ENCODE data around the gene CRYGN.

The CRYGN gene

DNA sequence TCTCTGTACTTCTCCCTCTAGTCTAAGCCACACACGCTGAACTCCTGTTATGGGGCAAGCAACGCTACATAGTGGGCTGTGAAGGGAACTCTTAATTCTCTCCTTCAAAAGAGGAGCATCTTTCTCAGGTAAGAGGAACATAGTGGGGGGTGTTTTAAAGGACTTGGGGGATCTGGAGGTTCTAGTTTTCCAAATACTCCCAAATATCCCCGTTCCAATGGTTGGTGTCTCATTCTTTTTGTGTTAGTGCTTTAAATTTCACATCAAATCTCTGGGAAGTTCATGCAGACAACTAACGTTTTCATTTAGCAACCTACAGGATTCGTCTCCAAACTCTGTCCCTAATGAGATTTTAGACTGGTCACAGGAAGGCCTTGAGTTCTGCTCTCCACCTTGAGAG, 17.7 kb downstream of the CRYGN start:
- Histone ChIP-seq H3K27me3 (ENCODE audit: insufficient read depth, low read depth) (no peaks in the 10 kb centered on the region), H3K4me1 (ENCODE audit: low read depth, poor library complexity, severe bottlenecking) (no peaks in the 10 kb centered on the region), H2AFZ (ENCODE audit: low read depth) (no peak overlapping the region), H3K4me2 (no peak overlapping the region), H3K9ac (no peak overlapping the region), H3K79me2 (ENCODE audit: insufficient read depth, low read depth) (no peaks in the 10 kb centered on the region), H3K36me3 (ENCODE audit: insufficient read depth) (no peaks in the 10 kb centered on the region), H3K4me3 (IDR thresholded peaks at IDR 0.05; ENCODE audit: insufficient read depth, low read depth, low read length) (no peak overlapping the region), H3K27ac (no peak overlapping the region), H4K20me1 (ENCODE audit: insufficient read depth) (no peaks in the 10 kb centered on the region)
- TF ChIP-seq, protein P1, sequence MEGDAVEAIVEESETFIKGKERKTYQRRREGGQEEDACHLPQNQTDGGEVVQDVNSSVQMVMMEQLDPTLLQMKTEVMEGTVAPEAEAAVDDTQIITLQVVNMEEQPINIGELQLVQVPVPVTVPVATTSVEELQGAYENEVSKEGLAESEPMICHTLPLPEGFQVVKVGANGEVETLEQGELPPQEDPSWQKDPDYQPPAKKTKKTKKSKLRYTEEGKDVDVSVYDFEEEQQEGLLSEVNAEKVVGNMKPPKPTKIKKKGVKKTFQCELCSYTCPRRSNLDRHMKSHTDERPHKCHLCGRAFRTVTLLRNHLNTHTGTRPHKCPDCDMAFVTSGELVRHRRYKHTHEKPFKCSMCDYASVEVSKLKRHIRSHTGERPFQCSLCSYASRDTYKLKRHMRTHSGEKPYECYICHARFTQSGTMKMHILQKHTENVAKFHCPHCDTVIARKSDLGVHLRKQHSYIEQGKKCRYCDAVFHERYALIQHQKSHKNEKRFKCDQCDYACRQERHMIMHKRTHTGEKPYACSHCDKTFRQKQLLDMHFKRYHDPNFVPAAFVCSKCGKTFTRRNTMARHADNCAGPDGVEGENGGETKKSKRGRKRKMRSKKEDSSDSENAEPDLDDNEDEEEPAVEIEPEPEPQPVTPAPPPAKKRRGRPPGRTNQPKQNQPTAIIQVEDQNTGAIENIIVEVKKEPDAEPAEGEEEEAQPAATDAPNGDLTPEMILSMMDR (conservative IDR thresholded peaks at IDR 0.05; ENCODE audit: low read depth, low read length) = no peak

DNA sequence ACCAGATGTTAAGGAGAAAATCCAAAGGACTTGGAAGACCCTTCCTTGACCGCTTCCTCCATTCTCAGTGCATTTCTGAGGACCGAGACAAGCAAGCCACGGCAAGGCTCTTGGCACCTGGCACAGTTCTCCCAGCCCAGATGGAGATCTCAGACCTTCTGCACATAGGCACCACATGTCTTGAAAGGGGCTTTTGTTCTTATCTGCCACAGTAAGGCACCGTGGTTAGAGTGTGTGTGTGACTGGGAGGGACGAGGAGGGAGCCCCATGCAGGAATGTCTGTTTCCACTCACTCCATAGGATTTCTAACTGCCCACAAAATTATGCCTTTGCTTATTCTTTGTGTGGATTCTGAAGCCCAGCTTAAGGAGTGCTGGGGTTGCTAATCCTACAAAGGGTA, 19.8 kb downstream of the CRYGN start:
- H2AFZ ChIP-seq (ENCODE audit: low read depth) = no peak overlapping the region
- H3K27ac ChIP-seq = no peak overlapping the region
- no peaks in the 10 kb centered on the region for H3K27me3 ChIP-seq (ENCODE audit: insufficient read depth, low read depth)
- H3K4me3 ChIP-seq (IDR thresholded peaks at IDR 0.05; ENCODE audit: insufficient read depth, low read depth, low read length) = no peak overlapping the region
- TF ChIP-seq, protein P1 (conservative IDR thresholded peaks at IDR 0.05; ENCODE audit: low read depth, low read length) = no peak
- H4K20me1 ChIP-seq (ENCODE audit: insufficient read depth) = no peaks in the 10 kb centered on the region
- H3K79me2 ChIP-seq (ENCODE audit: insufficient read depth, low read depth) = no peaks in the 10 kb centered on the region
- no peaks in the 10 kb centered on the region for H3K36me3 ChIP-seq (ENCODE audit: insufficient read depth)
- no peak overlapping the region for H3K9ac ChIP-seq
- H3K4me1 ChIP-seq (ENCODE audit: low read depth, poor library complexity, severe bottlenecking) = no peaks in the 10 kb centered on the region
- H3K4me2 ChIP-seq = no peak overlapping the region

DNA sequence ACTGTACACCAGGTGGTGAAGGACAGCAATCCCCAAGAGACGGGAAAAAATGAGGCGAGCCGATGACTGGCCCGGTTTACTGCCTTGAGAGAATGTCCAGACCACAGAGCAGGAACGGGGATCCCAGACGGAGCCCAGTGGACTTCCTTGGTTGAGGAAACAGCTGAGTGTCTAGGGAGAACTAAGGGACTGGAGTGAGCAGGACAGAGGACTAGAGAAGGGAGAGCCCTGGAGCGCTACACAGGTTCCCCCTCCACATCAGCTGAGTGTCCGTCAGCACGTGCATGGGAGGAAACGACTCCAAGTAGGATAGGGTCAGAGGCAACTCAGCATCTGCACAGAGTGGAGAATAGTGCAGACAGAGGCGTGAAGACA, 23.0 kb downstream of the CRYGN start:
- no peak overlapping the region for H3K27ac ChIP-seq

DNA sequence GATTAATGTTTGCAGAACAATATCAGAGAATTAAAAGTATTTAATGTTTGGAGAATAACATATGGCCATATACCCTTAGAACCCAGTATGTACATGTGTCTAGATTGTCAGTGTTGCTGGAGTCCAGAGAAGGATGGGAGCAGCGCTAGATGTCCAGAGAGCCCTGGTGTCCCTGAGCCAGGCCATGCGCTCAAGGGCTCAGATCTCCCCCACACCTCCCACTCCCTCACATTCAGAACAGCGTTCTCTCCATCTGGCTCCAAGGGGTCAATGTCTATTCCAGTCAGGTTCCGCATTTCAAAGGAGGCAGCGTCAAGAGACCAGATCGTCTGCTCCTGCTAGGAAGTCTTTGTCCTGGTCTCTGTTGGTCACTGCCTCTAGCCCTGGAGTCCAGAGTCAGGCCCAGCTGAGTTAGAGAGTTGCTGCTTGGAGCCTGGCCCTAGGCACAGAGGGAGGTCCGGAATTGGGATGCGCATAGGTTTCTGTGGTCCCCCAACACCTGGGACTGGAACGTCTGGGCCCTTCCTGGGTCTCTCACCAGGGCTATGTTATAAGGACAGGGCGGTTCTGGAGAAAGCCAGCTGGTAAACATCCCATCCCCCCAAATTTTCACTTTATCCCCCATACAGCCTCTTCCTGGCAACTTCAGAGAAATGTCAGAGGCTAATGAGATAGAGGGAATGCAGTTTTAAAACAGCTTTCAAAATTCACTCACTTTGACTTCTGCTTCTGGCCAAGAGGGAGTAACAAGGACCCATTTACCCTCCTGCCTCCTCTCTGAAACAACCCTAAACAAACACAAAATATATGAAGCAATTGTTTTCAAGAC, 23.6 kb downstream of the CRYGN start:
- Histone ChIP-seq H3K27me3 (ENCODE audit: insufficient read depth, low read depth) (no peaks in the 10 kb centered on the region), H3K4me3 (IDR thresholded peaks at IDR 0.05; ENCODE audit: insufficient read depth, low read depth, low read length) (no peak overlapping the region), H3K4me1 (ENCODE audit: low read depth, poor library complexity, severe bottlenecking) (no peaks in the 10 kb centered on the region), H3K9ac (no peak overlapping the region), H4K20me1 (ENCODE audit: insufficient read depth) (no peaks in the 10 kb centered on the region), H2AFZ (ENCODE audit: low read depth) (no peak overlapping the region), H3K36me3 (ENCODE audit: insufficient read depth) (no peaks in the 10 kb centered on the region), H3K27ac (no peak overlapping the region), H3K4me2 (no peak overlapping the region), H3K79me2 (ENCODE audit: insufficient read depth, low read depth) (no peaks in the 10 kb centered on the region)
- TF ChIP-seq, protein P1 (conservative IDR thresholded peaks at IDR 0.05; ENCODE audit: low read depth, low read length) = no peak

More for the DNA sequence above, 23.0 kb downstream of the CRYGN start:
- no peak overlapping the region for H2AFZ ChIP-seq (ENCODE audit: low read depth)
- TF ChIP-seq, protein P1 (conservative IDR thresholded peaks at IDR 0.05; ENCODE audit: low read depth, low read length) = no peak
- no peaks in the 10 kb centered on the region for H4K20me1 ChIP-seq (ENCODE audit: insufficient read depth)
- H3K4me2 ChIP-seq = no peak overlapping the region
- H3K4me3 ChIP-seq (IDR thresholded peaks at IDR 0.05; ENCODE audit: insufficient read depth, low read depth, low read length) = no peak overlapping the region
- H3K79me2 ChIP-seq (ENCODE audit: insufficient read depth, low read depth) = no peaks in the 10 kb centered on the region
- H3K36me3 ChIP-seq (ENCODE audit: insufficient read depth) = no peaks in the 10 kb centered on the region
- H3K9ac ChIP-seq = no peak overlapping the region
- no peaks in the 10 kb centered on the region for H3K27me3 ChIP-seq (ENCODE audit: insufficient read depth, low read depth)
- H3K4me1 ChIP-seq (ENCODE audit: low read depth, poor library complexity, severe bottlenecking) = no peaks in the 10 kb centered on the region

Measured in KMS-11 (cell line).